H1 (cell line): ENCODE results near the gene HDAC7.

Source experiments
- BACH1 ChIP-seq: IDR thresholded peaks from 2 replicates; pipeline ENCODE4 v1.6.1; 2012; ENCODE audit warnings: low read length, improper control_type of control experiment
- BCL11A ChIP-seq, 2 experiments: IDR thresholded peaks; one replicate each; pipeline ENCODE4 v1.6.1; 2011; ENCODE audit warnings: low read depth in 2 of 2, low read length in 2 of 2, mild to moderate bottlenecking in 2 of 2
- CBX8 ChIP-seq: fragments of 300-800, 300-1000 bp; sonication (generic); IDR thresholded peaks from 2 replicates; pipeline ENCODE4 v1.7.1; 2016; ENCODE audit warnings: low read depth, low read length, borderline replicate concordance
- EGR1 ChIP-seq: IDR thresholded peaks from 2 replicates; pipeline ENCODE4 v1.6.1; 2011; ENCODE audit warnings: low read depth, low read length, borderline replicate concordance
- EP300 ChIP-seq, 2 experiments: IDR thresholded peaks; 1 replicate in 1 of 2; 2 replicates in 1 of 2; pipeline ENCODE4 v1.6.1; 2011 to 2012; ENCODE audit warnings: low read depth in 2 of 2, low read length in 2 of 2, mild to moderate bottlenecking in 2 of 2, borderline replicate concordance in 1 of 2, inconsistent platforms in 1 of 2, moderate library complexity in 1 of 2
- EZH2 ChIP-seq: fragments of 200-600 bp; sonication (generic); IDR thresholded peaks from 2 replicates; pipeline ENCODE4 v1.7.1; 2012; ENCODE audit warnings: low read depth, mild to moderate bottlenecking, moderate library complexity, low read length, inconsistent platforms; ENCODE audit not compliant: severe bottlenecking
- GABPA ChIP-seq: IDR thresholded peaks from 2 replicates; pipeline ENCODE4 v1.6.1; 2011; ENCODE audit warnings: mild to moderate bottlenecking, low read length, moderate library complexity, borderline replicate concordance; ENCODE audit not compliant: insufficient read depth
- KDM5A ChIP-seq: fragments of 200-600 bp; IDR thresholded peaks from 2 replicates; pipeline ENCODE4 v1.7.1; 2012; ENCODE audit warnings: mild to moderate bottlenecking, low read length, inconsistent platforms, mixed read lengths
- NANOG ChIP-seq: IDR thresholded peaks from 2 replicates; pipeline ENCODE4 v1.6.1; 2011; ENCODE audit warnings: low read length, low read depth, mild to moderate bottlenecking, inconsistent platforms; ENCODE audit not compliant: insufficient read depth, poor library complexity, severe bottlenecking
- NRF1 ChIP-seq: IDR thresholded peaks from 2 replicates; pipeline ENCODE4 v1.6.1; 2011; ENCODE audit warnings: mild to moderate bottlenecking, low read depth, low read length, improper control_type of control experiment
- POLR2A ChIP-seq, 2 experiments: IDR thresholded peaks; 1 replicate in 1 of 2; 2 replicates in 1 of 2; pipeline ENCODE4 v1.6.1; 2011; ENCODE audit warnings: low read depth in 2 of 2, low read length in 2 of 2, mild to moderate bottlenecking in 2 of 2; ENCODE audit errors: control extremely low read depth in 1 of 2
- SUZ12 ChIP-seq: fragments of 200-600 bp; sonication (generic); IDR thresholded peaks from 2 replicates; pipeline ENCODE4 v1.6.1; 2012; ENCODE audit warnings: mild to moderate bottlenecking, inconsistent platforms, low read length, moderate library complexity, mixed read lengths
- TF ChIP-seq, protein P1 (sequence below), 3 experiments: IDR thresholded peaks; 1 replicate in 2 of 3; 2 replicates in 1 of 3; pipeline versions ENCODE4 v1.5.1 to v1.6.1; 2011; ENCODE audit warnings: low read length in 3 of 3, mild to moderate bottlenecking in 3 of 3, inconsistent platforms in 2 of 3, low read depth in 1 of 3, moderate library complexity in 1 of 3; ENCODE audit not compliant: insufficient read depth in 1 of 3; ENCODE audit errors: control extremely low read depth in 1 of 3

DNA sequence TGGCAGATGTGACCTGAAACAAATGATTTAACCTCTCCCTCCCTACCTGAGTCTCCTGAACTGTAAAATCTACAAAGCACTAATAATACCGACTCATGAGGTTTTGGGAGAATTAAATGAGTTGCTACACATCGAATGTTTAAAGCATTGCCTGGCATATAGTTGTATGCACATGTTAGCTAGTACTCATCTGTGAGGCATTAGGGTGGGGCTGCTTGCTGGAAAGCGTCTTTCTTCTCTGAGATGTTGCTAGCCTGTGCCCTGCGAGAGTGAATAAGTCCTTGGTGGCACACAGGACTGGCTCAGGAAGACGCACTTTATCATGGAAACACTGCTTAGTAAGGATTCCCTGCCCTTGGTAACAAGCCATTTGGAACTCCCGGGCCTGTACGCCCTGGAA, 67.2 kb downstream of the HDAC7 start:
- no peak for TF ChIP-seq CBX8
- no peak for TF ChIP-seq NRF1
- TF ChIP-seq, protein P1, sequence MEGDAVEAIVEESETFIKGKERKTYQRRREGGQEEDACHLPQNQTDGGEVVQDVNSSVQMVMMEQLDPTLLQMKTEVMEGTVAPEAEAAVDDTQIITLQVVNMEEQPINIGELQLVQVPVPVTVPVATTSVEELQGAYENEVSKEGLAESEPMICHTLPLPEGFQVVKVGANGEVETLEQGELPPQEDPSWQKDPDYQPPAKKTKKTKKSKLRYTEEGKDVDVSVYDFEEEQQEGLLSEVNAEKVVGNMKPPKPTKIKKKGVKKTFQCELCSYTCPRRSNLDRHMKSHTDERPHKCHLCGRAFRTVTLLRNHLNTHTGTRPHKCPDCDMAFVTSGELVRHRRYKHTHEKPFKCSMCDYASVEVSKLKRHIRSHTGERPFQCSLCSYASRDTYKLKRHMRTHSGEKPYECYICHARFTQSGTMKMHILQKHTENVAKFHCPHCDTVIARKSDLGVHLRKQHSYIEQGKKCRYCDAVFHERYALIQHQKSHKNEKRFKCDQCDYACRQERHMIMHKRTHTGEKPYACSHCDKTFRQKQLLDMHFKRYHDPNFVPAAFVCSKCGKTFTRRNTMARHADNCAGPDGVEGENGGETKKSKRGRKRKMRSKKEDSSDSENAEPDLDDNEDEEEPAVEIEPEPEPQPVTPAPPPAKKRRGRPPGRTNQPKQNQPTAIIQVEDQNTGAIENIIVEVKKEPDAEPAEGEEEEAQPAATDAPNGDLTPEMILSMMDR (IDR thresholded peaks at IDR 0.05; ENCODE audit: control extremely low read depth in 1 of 3, insufficient read depth in 1 of 3, low read depth in 1 of 3, low read length in 3 of 3), result no peak
- TF ChIP-seq NANOG, result no peak
- TF ChIP-seq KDM5A, result no peak
- TF ChIP-seq EZH2, result no peak
- TF ChIP-seq BCL11A (IDR thresholded peaks at IDR 0.05; ENCODE audit: low read depth in 2 of 2, low read length in 2 of 2), result no peak
- no peak for TF ChIP-seq POLR2A (IDR thresholded peaks at IDR 0.05; ENCODE audit: control extremely low read depth in 1 of 2, low read depth in 2 of 2, low read length in 2 of 2)
- no peak for TF ChIP-seq GABPA
- no peak for TF ChIP-seq BACH1
- TF ChIP-seq EGR1, result no peak
- TF ChIP-seq EP300 (IDR thresholded peaks at IDR 0.05; ENCODE audit: borderline replicate concordance in 1 of 2, low read depth in 2 of 2, low read length in 2 of 2), result no peak
- TF ChIP-seq SUZ12, result no peak
